ENCODE measurements around the gene ARID3B. TPM values are rescaled to one million over a fixed set of nuclear protein-coding genes. Genes with fewer than 3 reads are reported as not detected.

Gene ARID3B
- total and polyA plus RNA-seq, 2 of the 13 experiments (the other 11 are each of a cell fraction or from before 2014, with no cell fraction given) = 5.3 to 12.8 TPM

GRCh38 chr15:74584779-74585178, 43.8 kb downstream of the ARID3B start:
- no peak for FAIRE-seq
- no peak for TF ChIP-seq ZNF792 (CRISPR knock-in tag; IDR thresholded peaks at IDR 0.05)
- TF ChIP-seq ZNF558 (CRISPR knock-in tag; IDR thresholded peaks at IDR 0.05; ENCODE audit: borderline replicate concordance) = no peak
- TF ChIP-seq IKZF4 (CRISPR knock-in tag; IDR thresholded peaks at IDR 0.05; ENCODE audit: borderline replicate concordance, low read depth, not compliant biosample characterization) = no peak
- TF ChIP-seq, protein P1, sequence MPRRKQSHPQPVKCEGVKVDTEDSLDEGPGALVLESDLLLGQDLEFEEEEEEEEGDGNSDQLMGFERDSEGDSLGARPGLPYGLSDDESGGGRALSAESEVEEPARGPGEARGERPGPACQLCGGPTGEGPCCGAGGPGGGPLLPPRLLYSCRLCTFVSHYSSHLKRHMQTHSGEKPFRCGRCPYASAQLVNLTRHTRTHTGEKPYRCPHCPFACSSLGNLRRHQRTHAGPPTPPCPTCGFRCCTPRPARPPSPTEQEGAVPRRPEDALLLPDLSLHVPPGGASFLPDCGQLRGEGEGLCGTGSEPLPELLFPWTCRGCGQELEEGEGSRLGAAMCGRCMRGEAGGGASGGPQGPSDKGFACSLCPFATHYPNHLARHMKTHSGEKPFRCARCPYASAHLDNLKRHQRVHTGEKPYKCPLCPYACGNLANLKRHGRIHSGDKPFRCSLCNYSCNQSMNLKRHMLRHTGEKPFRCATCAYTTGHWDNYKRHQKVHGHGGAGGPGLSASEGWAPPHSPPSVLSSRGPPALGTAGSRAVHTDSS (CRISPR knock-in tag; conservative IDR thresholded peaks at IDR 0.05) = no peak
- no peak for TF ChIP-seq ZNF790 (CRISPR knock-in tag; IDR thresholded peaks at IDR 0.05; ENCODE audit: borderline replicate concordance)
- no peak for TF ChIP-seq ATAD3A (CRISPR knock-in tag; IDR thresholded peaks at IDR 0.05)
- no peaks in the 10 kb centered on the region for H3K79me2 ChIP-seq (ENCODE audit: insufficient read depth, low read length)
- no peak overlapping the region for H3K4me3 ChIP-seq (replicated peaks in 1 of 3; ENCODE audit: insufficient read depth in 1 of 3, low read depth in 2 of 3, low read length in 3 of 3)
- H2AFZ ChIP-seq (ENCODE audit: low read length) = no peak overlapping the region
- in situ Hi-C loops (cut with HindIII; ENCODE audit: extremely low pct_ligation_motif_present, low pct_unique_long_range_greater_than_20kb) = no loop called here
- POLR2A ChIA-PET = no interaction called here
- no peaks in the 10 kb centered on the region for H3K4me1 ChIP-seq (ENCODE audit: insufficient read depth, low read length)
- no peak overlapping the region for H3K27ac ChIP-seq (ENCODE audit: extremely low read length, insufficient read depth, low read length)
- no peaks in the 10 kb centered on the region for H3K27me3 ChIP-seq (ENCODE audit: control insufficient read depth in 1 of 2, insufficient read depth in 2 of 2, low read length in 2 of 2)
- BruUV-seq (replicated peaks) = no TSS peak
- H3K9me3 ChIP-seq (ENCODE audit: low read length) = no peaks in the 10 kb centered on the region
- peaks cover 4 to 6% of the 10 kb centered on the region in 2 experiments; a peak in 3 of 5 replicates for H3K36me3 ChIP-seq (replicated peaks in 1 of 2; ENCODE audit: control insufficient read depth in 1 of 2, insufficient read depth in 2 of 2, low read length in 2 of 2)
- no peak for DNase-seq (ENCODE audit: low spot score)
- CTCF ChIA-PET (ENCODE audit: low intra/inter-chr PET ratio, low total read pairs) = no interaction called here
- no peaks in the 10 kb centered on the region for H4K20me1 ChIP-seq (ENCODE audit: insufficient read depth, low read length)
- intact Hi-C loops (cut with micrococcal nuclease; ENCODE audit: unreplicated experiment) = no loop called here
- no peak overlapping the region for H3K9ac ChIP-seq (ENCODE audit: insufficient read depth, low read depth, low read length)
- no peak for ATAC-seq
- 89% methylated on average over 4 of the region's 4 CpGs for WGBS (ENCODE audit: low lambda C conversion rate)
- no peak overlapping the region for H3K4me2 ChIP-seq (ENCODE audit: low read depth, low read length)

GRCh38 chr15:74585191-74585590, 44.2 kb downstream of the ARID3B start:
- Histone ChIP-seq H3K4me1 (ENCODE audit: insufficient read depth, low read length) (no peaks in the 10 kb centered on the region), H3K9ac (ENCODE audit: insufficient read depth, low read depth, low read length) (no peak overlapping the region), H2AFZ (ENCODE audit: low read length) (no peak overlapping the region), H3K4me3 (replicated peaks in 1 of 3; ENCODE audit: insufficient read depth in 1 of 3, low read depth in 2 of 3, low read length in 3 of 3) (no peak overlapping the region), H3K27ac (ENCODE audit: extremely low read length, insufficient read depth, low read length) (no peak overlapping the region), H3K36me3 (replicated peaks in 1 of 2; ENCODE audit: control insufficient read depth in 1 of 2, insufficient read depth in 2 of 2, low read length in 2 of 2) (peaks cover 5 to 9% of the 10 kb centered on the region in 2 experiments; a peak in 4 of 5 replicates), H3K27me3 (ENCODE audit: control insufficient read depth in 1 of 2, insufficient read depth in 2 of 2, low read length in 2 of 2) (no peaks in the 10 kb centered on the region), H3K9me3 (ENCODE audit: low read length) (no peaks in the 10 kb centered on the region), H3K4me2 (ENCODE audit: low read depth, low read length) (no peak overlapping the region), H3K79me2 (ENCODE audit: insufficient read depth, low read length) (no peaks in the 10 kb centered on the region), H4K20me1 (ENCODE audit: insufficient read depth, low read length) (no peaks in the 10 kb centered on the region)
- intact Hi-C loops (cut with micrococcal nuclease; ENCODE audit: unreplicated experiment) (no loop called here), in situ Hi-C loops (cut with HindIII; ENCODE audit: extremely low pct_ligation_motif_present, low pct_unique_long_range_greater_than_20kb) (no loop called here)
- no peak for FAIRE-seq
- BruUV-seq (replicated peaks) = no TSS peak
- no peak for ATAC-seq
- TF ChIP-seq KDM2A (CRISPR knock-in tag; IDR thresholded peaks at IDR 0.05; ENCODE audit: borderline replicate concordance, low read depth) (no peak), ZBTB7B (CRISPR knock-in tag; IDR thresholded peaks at IDR 0.05) (no peak), HCFC1 (IDR thresholded peaks at IDR 0.05; ENCODE audit: low read depth, low read length) (no peak), SP1 (IDR thresholded peaks at IDR 0.05) (no peak), SP1 (CRISPR knock-in tag; IDR thresholded peaks at IDR 0.05) (no peak), IRF9 (CRISPR knock-in tag; IDR thresholded peaks at IDR 0.05; ENCODE audit: borderline replicate concordance) (no peak)
- POLR2A ChIA-PET = no interaction called here
- WGBS (ENCODE audit: low lambda C conversion rate) = 92% methylated on average over 3 of the region's 3 CpGs
- no peak for DNase-seq (ENCODE audit: low spot score)
- CTCF ChIA-PET (ENCODE audit: low intra/inter-chr PET ratio, low total read pairs) = no interaction called here

Measured in HepG2 (cell line).